DOHH2 (cell line): ENCODE measurements around the gene DUSP28.

Experiments used
- H3F3A ChIP-seq: fragments of 200-600 bp; sonication (generic), shearing (Covaris generic); 2 replicates; pipeline ENCODE4 v1.6.0; 2016; ENCODE audit warnings: antibody characterized with exemption, mild to moderate bottlenecking; ENCODE audit not compliant: control insufficient read depth, insufficient read depth
- H3K27ac ChIP-seq: fragments of 200-600 bp; sonication (generic); 2 replicates; pipeline ENCODE4 v1.5.1; 2014; ENCODE audit warnings: low read depth, mild to moderate bottlenecking, low read length, moderate library complexity
- H3K27me3 ChIP-seq: fragments of 200-600 bp; sonication (generic); 2 replicates; pipeline ENCODE4 v1.6.1; 2014; ENCODE audit warnings: mild to moderate bottlenecking, low read length, mixed read lengths; ENCODE audit not compliant: control insufficient read depth
- H3K36me3 ChIP-seq: fragments of 200-600 bp; sonication (generic); 2 replicates; pipeline ENCODE4 v1.6.1; 2014; ENCODE audit warnings: mild to moderate bottlenecking, low read length, moderate library complexity, mixed read lengths; ENCODE audit not compliant: control insufficient read depth
- H3K4me1 ChIP-seq: fragments of 200-600 bp; sonication (generic); 2 replicates; pipeline ENCODE4 v1.6.1; 2014; ENCODE audit warnings: mild to moderate bottlenecking, low read length, mixed read lengths; ENCODE audit not compliant: control insufficient read depth
- H3K4me2 ChIP-seq: fragments of 200-600 bp; sonication (generic); 2 replicates; pipeline ENCODE4 v1.6.0; 2014; ENCODE audit warnings: mild to moderate bottlenecking, low read length, moderate library complexity
- H3K4me3 ChIP-seq: fragments of 200-600 bp; sonication (generic); 2 replicates; pipeline ENCODE4 v1.5.1; 2014; ENCODE audit warnings: mild to moderate bottlenecking, low read length, mixed read lengths
- H3K79me2 ChIP-seq: fragments of 200-600 bp; sonication (generic); 2 replicates; pipeline ENCODE4 v1.6.1; 2014; ENCODE audit warnings: mild to moderate bottlenecking, low read length, mixed read lengths; ENCODE audit not compliant: control insufficient read depth
- H3K9me2 ChIP-seq: fragments of 200-600 bp; sonication (generic); replicated peaks from 2 replicates; pipeline ENCODE4 v1.6.1; 2014; ENCODE audit warnings: mild to moderate bottlenecking, low read length, mixed read lengths; ENCODE audit not compliant: control insufficient read depth
- H3K9me3 ChIP-seq: fragments of 200-600 bp; sonication (generic); 2 replicates; pipeline ENCODE4 v1.6.1; 2014; ENCODE audit warnings: antibody characterized with exemption, low read length, mixed read lengths; ENCODE audit not compliant: control insufficient read depth, insufficient read depth
- H4K20me1 ChIP-seq: fragments of 200-600 bp; sonication (generic); 2 replicates; pipeline ENCODE4 v1.6.0; 2014; ENCODE audit warnings: low read depth, mild to moderate bottlenecking, antibody characterized with exemption, low read length, moderate library complexity; ENCODE audit not compliant: control insufficient read depth, insufficient read depth
- EZH2phosphoT487 ChIP-seq: fragments of 200-600 bp; sonication (generic); IDR thresholded peaks from 2 replicates; pipeline ENCODE4 v1.6.1; 2017; ENCODE audit warnings: borderline replicate concordance, mild to moderate bottlenecking, antibody characterized with exemption, low read length, moderate library complexity, mixed read lengths
- TF ChIP-seq, protein P1 (sequence below): fragments of 200-600 bp; sonication (generic); IDR thresholded peaks from one replicate; pipeline ENCODE4 v1.5.1; 2014; ENCODE audit warnings: antibody characterized with exemption, mild to moderate bottlenecking, low read depth, low read length; ENCODE audit not compliant: poor library complexity, severe bottlenecking

The DUSP28 gene

DNA sequence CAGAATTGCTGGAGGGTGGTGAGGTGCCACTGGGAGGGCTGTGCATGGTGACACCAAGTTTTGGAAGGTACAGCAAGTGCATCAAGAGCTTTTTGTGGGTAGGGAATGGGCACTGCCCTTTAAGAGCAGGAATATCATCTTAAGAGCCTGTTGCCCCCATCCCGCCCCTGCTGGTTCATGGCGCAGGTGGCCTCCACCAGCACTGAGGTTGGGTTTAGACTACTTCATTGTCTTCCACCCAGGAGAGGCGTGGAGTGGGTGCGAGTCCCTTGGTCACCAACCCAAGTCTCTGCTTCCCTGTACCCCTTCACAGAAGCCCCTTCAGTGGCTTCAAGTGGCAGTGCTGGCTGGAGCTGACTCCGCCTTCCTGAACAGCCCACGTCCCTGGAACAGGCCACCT is 15.9 kb downstream of the DUSP28 start:
- Histone ChIP-seq H3K9me2 (no peaks in the 10 kb centered on the region), H3K36me3 (peaks cover 50% of the 10 kb centered on the region), H3K4me3 (no peak overlapping the region), H3F3A (no peaks in the 10 kb centered on the region), H4K20me1 (no peaks in the 10 kb centered on the region), H3K27me3 (no peaks in the 10 kb centered on the region), H3K4me1 (peaks cover 23% of the 10 kb centered on the region), H3K4me2 (no peak overlapping the region), H3K9me3 (no peaks in the 10 kb centered on the region), H3K27ac (no peak overlapping the region), H3K79me2 (peaks cover 38% of the 10 kb centered on the region)
- TF ChIP-seq EZH2phosphoT487: no peak
- TF ChIP-seq, protein P1, sequence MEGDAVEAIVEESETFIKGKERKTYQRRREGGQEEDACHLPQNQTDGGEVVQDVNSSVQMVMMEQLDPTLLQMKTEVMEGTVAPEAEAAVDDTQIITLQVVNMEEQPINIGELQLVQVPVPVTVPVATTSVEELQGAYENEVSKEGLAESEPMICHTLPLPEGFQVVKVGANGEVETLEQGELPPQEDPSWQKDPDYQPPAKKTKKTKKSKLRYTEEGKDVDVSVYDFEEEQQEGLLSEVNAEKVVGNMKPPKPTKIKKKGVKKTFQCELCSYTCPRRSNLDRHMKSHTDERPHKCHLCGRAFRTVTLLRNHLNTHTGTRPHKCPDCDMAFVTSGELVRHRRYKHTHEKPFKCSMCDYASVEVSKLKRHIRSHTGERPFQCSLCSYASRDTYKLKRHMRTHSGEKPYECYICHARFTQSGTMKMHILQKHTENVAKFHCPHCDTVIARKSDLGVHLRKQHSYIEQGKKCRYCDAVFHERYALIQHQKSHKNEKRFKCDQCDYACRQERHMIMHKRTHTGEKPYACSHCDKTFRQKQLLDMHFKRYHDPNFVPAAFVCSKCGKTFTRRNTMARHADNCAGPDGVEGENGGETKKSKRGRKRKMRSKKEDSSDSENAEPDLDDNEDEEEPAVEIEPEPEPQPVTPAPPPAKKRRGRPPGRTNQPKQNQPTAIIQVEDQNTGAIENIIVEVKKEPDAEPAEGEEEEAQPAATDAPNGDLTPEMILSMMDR: no peak

DNA sequence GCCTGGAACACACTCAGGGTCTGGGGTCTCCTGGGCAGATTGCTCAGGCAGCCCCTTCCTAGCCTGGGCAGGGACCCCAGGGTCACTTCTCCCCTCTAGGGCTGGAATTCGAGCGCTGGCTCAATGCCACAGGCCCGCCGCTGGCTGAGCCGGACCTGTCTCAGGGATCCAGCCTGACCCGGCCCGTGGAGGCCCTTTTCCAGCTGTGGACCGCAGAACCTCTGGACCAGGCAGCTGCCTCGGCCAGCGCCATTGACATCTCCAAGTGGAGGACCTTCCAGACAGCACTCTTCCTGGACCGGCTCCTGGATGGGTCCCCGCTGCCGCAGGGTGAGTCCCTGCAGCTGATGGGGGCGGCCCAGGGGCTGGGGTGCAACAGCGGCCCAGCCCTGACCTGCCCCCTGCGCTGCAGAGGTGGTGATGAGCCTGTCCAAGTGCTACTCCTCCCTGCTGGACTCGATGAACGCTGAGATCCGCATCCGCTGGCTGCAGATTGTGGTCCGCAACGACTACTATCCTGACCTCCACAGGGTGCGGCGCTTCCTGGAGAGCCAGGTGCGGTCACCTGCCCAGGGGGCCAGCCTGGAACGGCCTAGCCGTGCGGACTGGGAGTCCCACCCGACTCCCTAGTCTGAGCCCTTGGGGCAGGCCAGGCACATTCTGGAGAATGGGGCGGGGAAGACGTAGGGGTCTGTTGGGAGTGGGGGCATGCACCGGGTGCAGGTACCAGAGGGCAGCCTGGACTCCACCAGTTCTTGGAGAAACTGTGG is 16.5 kb downstream of the DUSP28 start:
- peaks cover 27% of the 10 kb centered on the region for H3K4me1 ChIP-seq
- H3K27me3 ChIP-seq: no peaks in the 10 kb centered on the region
- TF ChIP-seq, protein P1: no peak
- no peak for TF ChIP-seq EZH2phosphoT487
- H3K79me2 ChIP-seq: peaks cover 38% of the 10 kb centered on the region
- H4K20me1 ChIP-seq: no peaks in the 10 kb centered on the region
- no peaks in the 10 kb centered on the region for H3F3A ChIP-seq
- peaks cover 52% of the 10 kb centered on the region for H3K36me3 ChIP-seq
- no peaks in the 10 kb centered on the region for H3K9me2 ChIP-seq
- H3K27ac ChIP-seq: no peak overlapping the region
- no peaks in the 10 kb centered on the region for H3K9me3 ChIP-seq
- no peak overlapping the region for H3K4me2 ChIP-seq
- no peak overlapping the region for H3K4me3 ChIP-seq

DNA sequence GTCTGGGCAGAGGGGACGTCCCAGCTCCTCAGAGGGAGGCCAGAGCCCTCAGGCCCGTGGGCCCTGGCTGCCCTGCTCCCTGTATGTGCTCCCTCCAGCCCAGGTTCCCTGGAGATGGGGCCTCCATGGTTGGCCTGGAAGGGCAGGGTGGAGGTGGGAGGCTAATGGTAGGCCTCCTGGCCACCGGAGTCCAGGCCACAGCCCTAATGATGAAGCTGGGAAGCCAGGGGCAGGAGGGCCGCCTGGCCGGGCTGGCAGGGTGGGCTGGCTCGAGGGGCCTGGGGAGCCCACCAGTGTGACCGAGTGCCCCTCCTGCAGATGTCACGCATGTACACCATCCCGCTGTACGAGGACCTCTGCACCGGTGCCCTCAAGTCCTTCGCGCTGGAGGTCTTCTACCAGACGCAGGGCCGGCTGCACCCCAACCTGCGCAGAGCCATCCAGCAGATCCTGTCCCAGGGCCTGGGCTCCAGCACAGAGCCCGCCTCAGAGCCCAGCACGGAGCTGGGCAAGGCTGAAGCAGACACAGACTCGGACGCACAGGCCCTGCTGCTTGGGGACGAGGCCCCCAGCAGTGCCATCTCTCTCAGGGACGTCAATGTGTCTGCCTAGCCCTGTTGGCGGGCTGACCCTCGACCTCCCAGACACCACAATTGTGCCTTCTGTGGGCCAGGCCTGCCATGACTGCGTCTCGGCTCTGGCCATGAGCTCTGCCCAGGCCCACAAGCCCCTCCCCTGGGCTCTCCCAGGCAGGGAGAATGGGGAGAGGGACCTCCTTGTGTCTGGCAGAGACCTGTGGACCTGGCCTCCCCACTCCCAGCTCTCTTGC is 17.3 kb downstream of the DUSP28 start:
- TF ChIP-seq, protein P1: no peak
- TF ChIP-seq EZH2phosphoT487: no peak
- Histone ChIP-seq H3K4me2 (no peak overlapping the region), H3K4me3 (no peak overlapping the region), H3F3A (no peaks in the 10 kb centered on the region), H3K4me1 (peaks cover 36% of the 10 kb centered on the region), H3K36me3 (peaks cover 57% of the 10 kb centered on the region), H3K9me3 (no peaks in the 10 kb centered on the region), H4K20me1 (no peaks in the 10 kb centered on the region), H3K27me3 (no peaks in the 10 kb centered on the region), H3K79me2 (peaks cover 39% of the 10 kb centered on the region), H3K27ac (no peak overlapping the region), H3K9me2 (no peaks in the 10 kb centered on the region)
